ENCODE measurements around the gene DNAH6. TPM values are rescaled to one million over a fixed set of nuclear protein-coding genes. Genes with fewer than 3 reads are reported as not detected.

The DNAH6 gene
- polyA plus RNA-seq, 3 donors: 0.04 TPM; not detected in 2

DNA sequence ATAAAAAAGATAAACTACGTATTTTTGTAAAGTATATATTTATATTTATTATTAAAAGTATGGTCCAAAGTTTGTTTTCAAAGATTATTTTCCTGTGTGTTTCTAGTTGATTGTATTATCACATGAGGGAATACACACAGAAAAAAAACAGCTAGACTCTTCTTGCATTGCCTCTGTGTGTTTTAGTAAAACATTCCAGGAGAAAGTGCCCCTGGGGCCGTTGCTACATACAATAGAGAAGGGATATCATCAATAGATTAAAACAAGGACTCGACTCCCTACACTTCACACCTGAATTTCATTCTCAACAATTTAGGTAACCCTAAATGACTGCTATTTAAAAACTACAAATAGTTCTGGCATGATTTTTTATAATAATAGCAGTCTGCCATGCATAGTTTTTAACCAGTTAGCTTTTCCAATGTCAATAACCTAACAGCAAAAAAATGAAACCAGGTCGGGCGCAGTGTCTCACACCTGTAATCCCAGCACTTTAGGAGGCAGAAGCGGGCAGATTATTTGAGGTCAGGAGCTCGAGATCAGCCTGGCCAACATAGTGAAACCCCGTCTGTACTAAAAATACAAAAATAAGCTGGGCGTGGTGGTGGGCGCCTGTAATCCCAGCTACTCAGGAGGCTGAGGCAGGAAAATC, 171.3 kb downstream of the DNAH6 start:
- TF ChIP-seq, protein P1, sequence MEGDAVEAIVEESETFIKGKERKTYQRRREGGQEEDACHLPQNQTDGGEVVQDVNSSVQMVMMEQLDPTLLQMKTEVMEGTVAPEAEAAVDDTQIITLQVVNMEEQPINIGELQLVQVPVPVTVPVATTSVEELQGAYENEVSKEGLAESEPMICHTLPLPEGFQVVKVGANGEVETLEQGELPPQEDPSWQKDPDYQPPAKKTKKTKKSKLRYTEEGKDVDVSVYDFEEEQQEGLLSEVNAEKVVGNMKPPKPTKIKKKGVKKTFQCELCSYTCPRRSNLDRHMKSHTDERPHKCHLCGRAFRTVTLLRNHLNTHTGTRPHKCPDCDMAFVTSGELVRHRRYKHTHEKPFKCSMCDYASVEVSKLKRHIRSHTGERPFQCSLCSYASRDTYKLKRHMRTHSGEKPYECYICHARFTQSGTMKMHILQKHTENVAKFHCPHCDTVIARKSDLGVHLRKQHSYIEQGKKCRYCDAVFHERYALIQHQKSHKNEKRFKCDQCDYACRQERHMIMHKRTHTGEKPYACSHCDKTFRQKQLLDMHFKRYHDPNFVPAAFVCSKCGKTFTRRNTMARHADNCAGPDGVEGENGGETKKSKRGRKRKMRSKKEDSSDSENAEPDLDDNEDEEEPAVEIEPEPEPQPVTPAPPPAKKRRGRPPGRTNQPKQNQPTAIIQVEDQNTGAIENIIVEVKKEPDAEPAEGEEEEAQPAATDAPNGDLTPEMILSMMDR (IDR thresholded peaks at IDR 0.05): no peak
- H3K4me3 Mint-ChIP-seq: no peak overlapping the region
- peaks cover 0 to 2% (median 0%) of the 10 kb centered on the region in 7 donors for H3K9me3 Mint-ChIP-seq
- DNase-seq: no peak
- H3K27me3 ChIP-seq (ENCODE audit: control insufficient read depth in 2 of 2, insufficient read depth in 2 of 2, low read length in 2 of 2): no peaks in the 10 kb centered on the region
- intact Hi-C loops (cut with micrococcal nuclease): no loop called here
- no peak overlapping the region for H3K9ac ChIP-seq (ENCODE audit: insufficient read depth, low read length, poor library complexity, severe bottlenecking)
- no peak overlapping the region for H3K4me3 ChIP-seq (replicated peaks in 1 of 3; ENCODE audit: low read depth in 2 of 3, low read length in 3 of 3)
- 88% methylated on average over 6 of the region's 10 CpGs for WGBS (ENCODE audit: insufficient coverage)
- no peaks in the 10 kb centered on the region for H4K20me1 ChIP-seq (ENCODE audit: insufficient read depth, low read length)
- H3K27ac Mint-ChIP-seq: no peak overlapping the region
- no peak overlapping the region for H3K4me2 ChIP-seq (replicated peaks; ENCODE audit: extremely low read depth, low read length, poor library complexity, severe bottlenecking)
- H3K9me3 ChIP-seq (replicated peaks in 1 of 2; ENCODE audit: control insufficient read depth in 1 of 2, insufficient read depth in 1 of 2, low read length in 2 of 2): no peaks in the 10 kb centered on the region
- no peak overlapping the region for H3K27ac ChIP-seq (ENCODE audit: low read depth in 1 of 2, low read length in 2 of 2)
- no peaks in the 10 kb centered on the region for H3K36me3 Mint-ChIP-seq
- H3K36me3 ChIP-seq (replicated peaks in 1 of 2; ENCODE audit: control insufficient read depth in 1 of 2, insufficient read depth in 2 of 2, low read length in 2 of 2): no peaks in the 10 kb centered on the region
- H2AFZ ChIP-seq (ENCODE audit: insufficient read depth, low read depth, low read length, poor library complexity, severe bottlenecking): no peak overlapping the region
- H3K4me1 ChIP-seq (ENCODE audit: control insufficient read depth in 1 of 2, insufficient read depth in 2 of 2, low read length in 2 of 2): no peaks in the 10 kb centered on the region
- peaks cover 2% of the 10 kb centered on the region for H3K4me1 Mint-ChIP-seq
- H3K79me2 ChIP-seq (ENCODE audit: insufficient read depth, low read length): no peaks in the 10 kb centered on the region
- no peaks in the 10 kb centered on the region for H3K27me3 Mint-ChIP-seq (ENCODE audit: low read depth in 3 of 3)

DNA sequence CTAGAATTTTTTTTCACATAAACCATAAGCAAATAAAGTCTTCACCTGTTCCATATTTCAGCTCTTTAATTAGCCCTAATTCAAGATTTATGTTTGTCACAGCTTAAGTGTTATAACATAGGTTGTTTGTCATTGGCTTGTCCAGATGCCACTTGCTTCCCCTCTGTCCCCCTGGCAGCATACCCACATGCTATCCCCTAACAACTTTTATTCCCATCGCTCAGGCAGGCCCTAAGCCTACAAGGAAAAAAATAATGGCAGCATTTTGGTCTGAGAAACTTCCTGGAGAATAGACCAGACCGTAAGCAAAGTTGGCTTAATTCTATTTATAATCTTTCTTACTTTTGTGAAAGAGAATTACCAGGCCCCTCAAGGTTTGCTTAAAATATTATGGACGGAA, 173.9 kb downstream of the DNAH6 start:
- no peak overlapping the region for H3K4me3 ChIP-seq (replicated peaks in 1 of 3; ENCODE audit: low read depth in 2 of 3, low read length in 3 of 3)
- peaks cover 2% of the 10 kb centered on the region for H3K4me1 Mint-ChIP-seq
- no peak overlapping the region for H3K27ac Mint-ChIP-seq
- no peaks in the 10 kb centered on the region for H3K36me3 ChIP-seq (replicated peaks in 1 of 2; ENCODE audit: control insufficient read depth in 1 of 2, insufficient read depth in 2 of 2, low read length in 2 of 2)
- no peaks in the 10 kb centered on the region for H3K9me3 Mint-ChIP-seq
- no CpG with 5 or more reads among the region's 3 CpGs for WGBS (ENCODE audit: insufficient coverage)
- H3K27ac ChIP-seq (ENCODE audit: low read depth in 1 of 2, low read length in 2 of 2): no peak overlapping the region
- H3K27me3 ChIP-seq (ENCODE audit: control insufficient read depth in 2 of 2, insufficient read depth in 2 of 2, low read length in 2 of 2): no peaks in the 10 kb centered on the region
- H4K20me1 ChIP-seq (ENCODE audit: insufficient read depth, low read length): no peaks in the 10 kb centered on the region
- no peak for DNase-seq
- no peak overlapping the region for H3K4me2 ChIP-seq (replicated peaks; ENCODE audit: extremely low read depth, low read length, poor library complexity, severe bottlenecking)
- H3K36me3 Mint-ChIP-seq: no peaks in the 10 kb centered on the region
- H2AFZ ChIP-seq (ENCODE audit: insufficient read depth, low read depth, low read length, poor library complexity, severe bottlenecking): no peak overlapping the region
- TF ChIP-seq, protein P1 (IDR thresholded peaks at IDR 0.05): no peak
- intact Hi-C loops (cut with micrococcal nuclease): no loop called here
- H3K4me1 ChIP-seq (ENCODE audit: control insufficient read depth in 1 of 2, insufficient read depth in 2 of 2, low read length in 2 of 2): no peaks in the 10 kb centered on the region
- H3K9ac ChIP-seq (ENCODE audit: insufficient read depth, low read length, poor library complexity, severe bottlenecking): no peak overlapping the region
- no peaks in the 10 kb centered on the region for H3K9me3 ChIP-seq (replicated peaks in 1 of 2; ENCODE audit: control insufficient read depth in 1 of 2, insufficient read depth in 1 of 2, low read length in 2 of 2)
- no peaks in the 10 kb centered on the region for H3K79me2 ChIP-seq (ENCODE audit: insufficient read depth, low read length)
- H3K27me3 Mint-ChIP-seq (ENCODE audit: low read depth in 3 of 3): peaks cover 0 to 3% (median 0%) of the 10 kb centered on the region in 3 donors
- H3K4me3 Mint-ChIP-seq: no peak overlapping the region
